Measurements from ENCODE around the gene ZNG1A.
"Not testable (repeated sequence)": the region's sequence is repeated elsewhere in the genome, so short reads cannot be mapped to it uniquely, and the experiment has no call there.

The ZNG1A gene

GRCh38 chr9:178140-178825 lies 573 bp downstream of the ZNG1A start:
- DNase-seq (ENCODE audit: low spot score): peak; percentile 28

DNA sequence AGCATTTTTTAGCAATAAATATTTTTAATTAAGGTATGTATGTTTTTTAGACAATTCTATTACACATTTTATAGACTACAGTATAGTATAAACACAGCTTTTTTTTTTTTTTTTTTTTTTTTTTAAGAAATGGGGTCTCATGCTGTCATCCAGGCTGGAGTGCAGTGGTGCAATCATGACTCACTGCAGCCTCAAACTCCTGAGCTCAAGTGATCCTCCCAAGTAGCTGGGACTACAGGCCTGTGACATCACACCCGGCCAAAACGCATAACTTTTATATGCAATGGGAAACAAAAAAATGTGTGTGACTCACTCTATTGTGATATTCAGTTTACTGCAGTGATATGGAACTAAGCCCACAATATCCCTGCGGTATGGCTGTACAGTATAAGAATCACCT lies 9.1 kb downstream of the ZNG1A start:
- not testable (repeated sequence) for DNase-seq (ENCODE audit: low spot score)

GRCh38 chr9:159871-160270 lies 19.0 kb downstream of the ZNG1A start:
- DNase-seq (ENCODE audit: low spot score): not testable (repeated sequence)

DNA sequence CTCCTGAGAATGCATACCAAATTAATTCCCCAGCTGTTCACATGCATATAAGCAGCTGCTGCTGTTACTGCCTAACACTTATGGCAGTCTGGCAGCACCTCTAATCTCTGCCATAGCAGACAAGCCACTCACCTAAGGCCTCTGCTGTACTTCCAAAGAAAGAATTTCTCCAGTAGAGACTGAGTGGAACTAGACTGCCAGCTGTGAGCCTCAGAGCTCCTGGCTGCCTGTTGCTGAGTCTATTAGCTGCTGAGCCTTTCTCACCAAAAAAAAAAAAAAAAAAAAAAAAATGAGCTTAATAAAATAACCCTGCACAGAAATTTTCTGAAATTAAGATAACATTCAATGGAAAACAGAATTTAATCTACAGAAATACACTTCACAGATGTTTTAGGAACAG lies 27.7 kb downstream of the ZNG1A start:
- DNase-seq (ENCODE audit: low spot score): not testable (repeated sequence)

- DNase-seq (ENCODE audit: low spot score): not testable (repeated sequence)
Measured at GRCh38 chr9:139880-140279, 39.0 kb downstream of the ZNG1A start.

DNA sequence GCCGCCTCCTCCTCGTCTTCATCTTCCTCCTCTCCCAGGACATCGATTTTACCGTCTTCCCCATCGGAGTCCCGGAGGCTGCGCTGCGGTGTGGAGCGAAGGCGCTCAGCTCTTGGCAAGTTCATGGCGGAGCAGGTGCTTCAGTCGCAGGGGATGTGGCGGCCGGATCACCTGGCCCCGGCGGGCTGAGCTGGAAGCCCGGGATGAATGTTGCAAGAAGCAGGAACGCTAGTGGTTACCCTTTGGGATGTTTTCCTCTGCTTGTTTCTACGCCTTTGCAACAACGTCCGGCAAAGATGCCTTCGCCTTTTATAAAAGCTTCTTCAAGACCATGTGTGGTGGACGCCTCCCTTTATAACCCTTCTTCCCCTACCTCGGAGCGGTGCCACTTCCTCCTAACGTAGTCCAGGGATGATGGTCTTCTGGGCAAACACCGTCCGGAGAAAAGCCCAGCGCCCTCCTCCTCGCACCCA lies 60.8 kb downstream of the ZNG1A start, which contains the start of gene FOXD4:
FOXD4 (minus strand) TSS at position 423 of the 473 bp plus-strand sequence; CDS start at position 125, 298 bp downstream.
- not testable (repeated sequence) for DNase-seq (ENCODE audit: low spot score)

DNA sequence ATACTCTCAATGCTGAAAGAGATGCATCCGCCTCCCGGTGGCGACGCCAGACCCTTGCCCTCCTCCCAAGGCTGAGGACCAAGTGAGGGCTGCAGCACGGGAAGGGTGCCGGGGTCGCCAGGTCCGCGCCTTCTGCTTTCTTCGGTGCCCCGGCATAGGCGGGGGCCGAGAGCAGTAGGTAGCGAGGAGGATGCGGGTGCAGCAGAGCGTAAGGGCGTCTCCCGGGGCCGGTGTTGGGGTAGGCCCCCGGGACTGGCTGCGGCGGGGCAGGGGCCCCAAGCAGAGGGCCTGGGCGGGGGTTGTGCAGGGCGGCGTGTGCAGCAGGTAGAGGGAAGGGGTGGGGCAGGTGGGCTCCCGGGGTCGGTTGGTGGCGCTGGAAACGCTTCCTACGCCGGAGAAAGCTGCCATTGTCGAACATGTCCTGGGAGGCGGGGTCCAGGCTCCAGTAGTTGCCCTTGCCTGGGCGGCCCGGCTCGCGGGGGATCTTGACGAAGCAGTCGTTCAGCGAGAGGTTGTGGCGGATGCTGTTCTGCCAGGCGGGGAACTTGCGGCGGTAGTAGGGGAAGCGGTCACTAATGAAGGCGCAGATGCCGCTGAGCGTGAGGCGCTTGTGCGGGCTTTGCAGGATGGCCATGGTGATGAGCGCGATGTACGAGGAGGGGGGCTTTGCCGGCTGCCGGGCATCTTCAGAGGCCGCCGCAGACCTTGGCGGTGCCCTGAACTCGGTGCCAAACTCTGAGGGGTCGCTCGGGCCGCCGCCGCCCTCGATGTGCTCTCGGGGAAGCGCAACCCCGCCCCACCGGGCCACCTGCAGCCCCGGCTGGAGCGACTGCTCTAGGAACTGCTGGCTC lies 61.5 kb downstream of the ZNG1A start:
- not testable (repeated sequence) for DNase-seq (ENCODE audit: low spot score)

GRCh38 chr9:116239-117077 lies 62.4 kb downstream of the ZNG1A start:
- DNase-seq (ENCODE audit: low spot score): not testable (repeated sequence)

DNA sequence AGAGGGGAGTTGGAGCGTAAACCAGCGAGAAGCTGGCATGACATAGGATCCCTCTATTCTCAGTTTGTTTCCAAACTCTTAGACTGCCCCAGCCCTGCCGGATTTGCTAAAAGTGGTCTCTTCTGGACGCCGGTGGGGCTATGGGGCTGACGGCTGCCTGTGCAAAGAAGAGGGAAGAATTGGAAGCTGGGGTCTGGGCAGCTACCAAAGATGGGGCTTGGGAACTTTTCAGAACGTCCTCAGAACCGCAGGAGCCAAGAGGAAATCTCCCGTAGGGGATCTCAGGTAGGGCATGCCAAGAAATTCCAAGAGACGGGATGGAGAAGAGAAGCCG lies 63.8 kb downstream of the ZNG1A start:
- DNase-seq (ENCODE audit: low spot score): not testable (repeated sequence)

GRCh38 chr9:114267-115117 lies 64.4 kb downstream of the ZNG1A start:
- DNase-seq (ENCODE audit: low spot score): not testable (repeated sequence)

GRCh38 chr9:113468-114266 lies 65.2 kb downstream of the ZNG1A start:
- DNase-seq (ENCODE audit: low spot score): peak; percentile 78

DNA sequence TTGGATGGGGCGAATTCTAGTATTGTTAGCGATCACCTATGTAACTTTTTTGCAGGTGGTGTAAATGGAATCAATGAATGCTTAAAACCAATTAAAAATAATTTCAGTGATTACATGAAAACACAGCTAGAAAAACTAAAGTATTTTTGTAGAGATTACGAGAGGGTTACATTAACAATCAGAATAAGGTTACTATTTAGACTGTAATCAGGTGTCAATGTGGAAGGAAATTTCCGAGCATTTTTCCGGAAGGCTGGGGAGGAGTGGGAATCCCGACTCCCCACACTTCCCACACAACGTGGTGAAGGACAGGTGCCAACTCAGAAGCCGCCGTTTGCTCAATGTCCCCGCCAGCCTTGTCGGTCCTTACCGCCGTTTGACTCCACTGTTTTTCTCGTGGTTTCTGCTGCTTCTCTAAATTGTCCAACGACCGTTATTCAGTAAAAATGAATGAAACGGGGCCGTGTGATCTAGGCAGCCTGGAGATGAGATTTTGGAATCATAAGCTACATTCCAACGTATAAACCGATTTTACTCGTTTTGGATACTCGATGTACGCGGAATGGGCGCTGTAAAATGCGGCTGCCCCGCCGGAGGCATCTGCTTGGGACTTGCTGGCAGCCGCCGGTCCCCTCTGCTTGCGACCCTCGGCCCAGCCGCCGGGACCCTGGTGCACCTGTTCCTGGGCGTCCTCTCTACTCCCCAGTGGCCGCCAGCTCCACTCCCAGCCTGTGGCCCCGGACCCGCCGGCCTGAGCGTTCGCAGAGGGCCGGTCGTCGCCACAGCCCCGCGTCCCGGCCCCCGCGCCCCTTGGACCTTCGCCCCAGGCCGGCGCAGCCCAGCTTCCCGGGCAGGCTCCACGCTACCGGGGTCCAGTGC lies 66.0 kb downstream of the ZNG1A start:
- DNase-seq (ENCODE audit: low spot score): not testable (repeated sequence)

DNA sequence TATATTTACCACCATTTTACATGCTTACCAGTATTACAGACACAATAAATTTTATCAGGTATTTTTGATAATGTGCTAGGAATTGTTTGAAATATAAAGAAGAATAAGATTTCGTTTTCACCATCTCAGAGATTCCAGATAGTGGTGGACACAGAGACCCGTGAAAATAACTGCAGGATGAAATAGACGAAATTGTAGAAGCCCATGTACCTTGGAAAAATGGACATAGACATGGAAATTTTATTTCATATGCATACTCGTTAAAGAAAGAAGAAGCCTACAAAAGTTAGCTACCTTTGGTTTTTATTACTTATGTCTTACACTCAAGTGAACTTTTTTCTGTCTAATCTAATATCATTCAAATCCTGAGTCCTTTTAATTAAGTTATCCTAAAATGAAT lies 68.2 kb downstream of the ZNG1A start:
- DNase-seq (ENCODE audit: low spot score): not testable (repeated sequence)

GRCh38 chr9:109540-109939 lies 69.3 kb downstream of the ZNG1A start:
- DNase-seq (ENCODE audit: low spot score): not testable (repeated sequence)

- DNase-seq (ENCODE audit: low spot score): not testable (repeated sequence)
Measured at GRCh38 chr9:108742-109495, 69.9 kb downstream of the ZNG1A start.

DNA sequence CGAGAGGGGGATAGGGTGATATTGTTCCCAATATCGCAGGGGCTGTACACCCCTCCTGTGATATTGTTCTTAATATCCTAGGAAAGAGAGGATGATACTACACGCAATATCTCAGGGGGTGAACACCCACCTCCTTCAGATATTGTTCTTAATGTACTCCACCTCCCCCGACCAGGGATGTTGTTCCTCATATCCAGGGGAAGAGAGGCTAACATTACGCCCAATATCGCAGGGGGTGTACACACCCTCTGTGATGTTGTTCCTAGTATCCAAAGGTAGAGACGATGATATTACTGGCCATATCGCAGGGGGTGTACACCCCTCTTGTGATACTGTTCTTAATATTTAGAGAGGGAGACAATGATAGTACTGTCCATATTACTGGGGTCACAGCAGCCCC lies 72.9 kb downstream of the ZNG1A start:
- DNase-seq (ENCODE audit: low spot score): not testable (repeated sequence)

GRCh38 chr9:100430-100829 lies 78.4 kb downstream of the ZNG1A start:
- not testable (repeated sequence) for DNase-seq (ENCODE audit: low spot score)

- not testable (repeated sequence) for DNase-seq (ENCODE audit: low spot score)
Measured at GRCh38 chr9:99867-100266, 79.0 kb downstream of the ZNG1A start.

Measured in left forelimb (tissue), 1 donor.